Esophagus (tissue), 2 donors: Measurements from ENCODE around the gene DYNLL2. TPM values are rescaled to one million over a fixed set of nuclear protein-coding genes. Genes with fewer than 3 reads are reported as not detected.
"Not testable (repeated sequence)": the region's sequence is repeated elsewhere in the genome, so short reads cannot be mapped to it uniquely, and the experiment has no call there.

ENCODE experiments used
- H3K27ac ChIP-seq, 2 donors: one replicate each; pipeline ENCODE4 v1.5.1; 2013; ENCODE audit warnings: low read depth in 2 of 2, mild to moderate bottlenecking in 2 of 2, inconsistent platforms in 1 of 2, low read length in 1 of 2, moderate library complexity in 1 of 2
- H3K27me3 ChIP-seq, 2 donors: one replicate each; pipeline ENCODE4 v1.6.1; 2013; ENCODE audit warnings: low read length in 2 of 2, control low read depth in 1 of 2, mild to moderate bottlenecking in 1 of 2; ENCODE audit not compliant: insufficient read depth in 2 of 2, control insufficient read depth in 1 of 2
- H3K36me3 ChIP-seq, 2 donors: one replicate each; pipeline ENCODE4 v1.6.1; 2013; ENCODE audit warnings: low read length in 1 of 2; ENCODE audit not compliant: control insufficient read depth in 2 of 2, insufficient read depth in 2 of 2
- H3K4me1 ChIP-seq, 2 donors: one replicate each; pipeline ENCODE4 v1.6.1; 2013; ENCODE audit warnings: low read length in 1 of 2; ENCODE audit not compliant: control insufficient read depth in 2 of 2, insufficient read depth in 2 of 2
- H3K4me3 ChIP-seq, 2 donors: one replicate each; pipeline ENCODE4 v1.5.1; 2013; ENCODE audit warnings: low read length in 2 of 2, mild to moderate bottlenecking in 2 of 2, low read depth in 1 of 2, moderate library complexity in 1 of 2
- H3K9me3 ChIP-seq, 2 donors: one replicate each; pipeline ENCODE4 v1.6.1; 2013; ENCODE audit warnings: mild to moderate bottlenecking in 2 of 2, low read depth in 1 of 2, low read length in 1 of 2, moderate library complexity in 1 of 2; ENCODE audit not compliant: control insufficient read depth in 2 of 2, insufficient read depth in 1 of 2
- WGBS, 2 donors: extraction: QIAGEN DNeasy Blood & Tissue Kit; methylation state at CpG; one replicate each; pipeline ENCODE4 v1.1.7; 2013; 5-methylcytosine and 5-hydroxymethylcytosine counted together
- polyA plus RNA-seq, 2 donors: library from polyadenylated mRNA; stranded (reverse); fragments of 200-250 nt; gene quantifications; one replicate each; pipeline ENCODE4 v1.2.3, GENCODE V29; 2013
- donor health status: healthy with polysubstance abuse.
- donor health status: Bipolar disorder and iron deficiency.

The DYNLL2 gene
- polyA plus RNA-seq, 2 donors = 14.8 to 15.3 TPM

GRCh38 chr17:58113947-58114346 lies 30.7 kb downstream of the DYNLL2 start:
- no peak overlapping the region for H3K27ac ChIP-seq
- peaks cover 0 to 2% of the 10 kb centered on the region in 2 donors for H3K9me3 ChIP-seq
- no peaks in the 10 kb centered on the region for H3K36me3 ChIP-seq
- no peaks in the 10 kb centered on the region for H3K4me1 ChIP-seq
- WGBS, 2 donors = 82% methylated on average over 4 of the region's 4 CpGs
- H3K4me3 ChIP-seq = no peak overlapping the region
- H3K27me3 ChIP-seq = no peaks in the 10 kb centered on the region

- WGBS, 2 donors = 91 to 94% methylated on average over 5 of the region's 5 CpGs
- H3K4me3 ChIP-seq = no peak overlapping the region
- H3K27me3 ChIP-seq = no peaks in the 10 kb centered on the region
- H3K4me1 ChIP-seq = no peaks in the 10 kb centered on the region
- peaks cover 0 to 2% of the 10 kb centered on the region in 2 donors for H3K9me3 ChIP-seq
- H3K36me3 ChIP-seq = no peaks in the 10 kb centered on the region
- H3K27ac ChIP-seq = no peak overlapping the region
These were observed 34.2 kb downstream of the DYNLL2 start for GRCh38 chr17:58117382-58117781.

- no peaks in the 10 kb centered on the region for H3K27me3 ChIP-seq
- H3K4me3 ChIP-seq = no peak overlapping the region
- no peaks in the 10 kb centered on the region for H3K4me1 ChIP-seq
- H3K27ac ChIP-seq = no peak overlapping the region
- WGBS, 2 donors = 55 to 60% methylated on average over 3 of the region's 3 CpGs
- H3K36me3 ChIP-seq = no peaks in the 10 kb centered on the region
- H3K9me3 ChIP-seq = peaks cover 0 to 2% of the 10 kb centered on the region in 2 donors
These were observed 36.3 kb downstream of the DYNLL2 start for GRCh38 chr17:58119491-58119890.

- no peaks in the 10 kb centered on the region for H3K36me3 ChIP-seq
- no peak overlapping the region for H3K4me3 ChIP-seq
- WGBS, 2 donors = 20% methylated on average over 7 of the region's 7 CpGs
- H3K9me3 ChIP-seq = peaks cover 0 to 2% of the 10 kb centered on the region in 2 donors
- H3K27ac ChIP-seq = no peak overlapping the region
- H3K4me1 ChIP-seq = no peaks in the 10 kb centered on the region
- H3K27me3 ChIP-seq = no peaks in the 10 kb centered on the region
These were observed 37.1 kb downstream of the DYNLL2 start for GRCh38 chr17:58120195-58120822.

GRCh38 chr17:58121925-58122324 lies 38.7 kb downstream of the DYNLL2 start:
- Histone ChIP-seq H3K36me3 (no peaks in the 10 kb centered on the region), H3K9me3 (peaks cover 0 to 2% of the 10 kb centered on the region in 2 donors), H3K27ac (no peak overlapping the region), H3K27me3 (no peaks in the 10 kb centered on the region), H3K4me3 (no peak overlapping the region), H3K4me1 (no peaks in the 10 kb centered on the region)
- 46 to 59% methylated on average over 5 of the region's 5 CpGs for WGBS, 2 donors

GRCh38 chr17:58127846-58128245 lies 44.6 kb downstream of the DYNLL2 start:
- Histone ChIP-seq H3K27me3 (peaks cover 0 to 3% of the 10 kb centered on the region in 2 donors), H3K4me1 (no peaks in the 10 kb centered on the region), H3K4me3 (no peak overlapping the region), H3K36me3 (no peaks in the 10 kb centered on the region), H3K9me3 (no peaks in the 10 kb centered on the region), H3K27ac (no peak overlapping the region)
- 42 to 44% methylated on average over 1 of the region's 1 CpG for WGBS, 2 donors

- not testable (repeated sequence) for H3K27ac ChIP-seq, H3K4me1 ChIP-seq, H3K27me3 ChIP-seq, H3K9me3 ChIP-seq, H3K36me3 ChIP-seq, H3K4me3 ChIP-seq
- 95 to 96% methylated on average over 4 to 5 of the region's 5 CpGs for WGBS, 2 donors
These were observed 49.5 kb downstream of the DYNLL2 start for GRCh38 chr17:58132697-58133096.

GRCh38 chr17:58136669-58137279 lies 53.6 kb downstream of the DYNLL2 start:
- 28 to 30% methylated on average over 8 of the region's 8 CpGs for WGBS, 2 donors
- Histone ChIP-seq H3K4me3 (no peak overlapping the region), H3K36me3 (no peaks in the 10 kb centered on the region), H3K4me1 (no peaks in the 10 kb centered on the region), H3K27ac (no peak overlapping the region), H3K27me3 (peaks cover 0 to 5% of the 10 kb centered on the region in 2 donors), H3K9me3 (peaks cover 0 to 7% of the 10 kb centered on the region in 2 donors)

GRCh38 chr17:58141505-58141904 lies 58.3 kb downstream of the DYNLL2 start:
- Histone ChIP-seq H3K27ac (no peak overlapping the region), H3K36me3 (no peaks in the 10 kb centered on the region), H3K4me1 (no peaks in the 10 kb centered on the region), H3K27me3 (peaks cover 0 to 5% of the 10 kb centered on the region in 2 donors), H3K9me3 (peaks cover 0 to 2% of the 10 kb centered on the region in 2 donors), H3K4me3 (no peak overlapping the region)
- WGBS, 2 donors = 72 to 89% methylated on average over 3 to 5 of the region's 5 CpGs

- 69 to 78% methylated on average over 3 to 4 of the region's 4 CpGs for WGBS, 2 donors
- H3K4me3 ChIP-seq, H3K36me3 ChIP-seq, H3K9me3 ChIP-seq, H3K27ac ChIP-seq, H3K27me3 ChIP-seq, H3K4me1 ChIP-seq: not testable (repeated sequence)
These were observed 60.1 kb downstream of the DYNLL2 start for GRCh38 chr17:58143335-58143734.
